Smooth muscle cell (in vitro differentiated cells): ENCODE results near the gene RPS6KB1. TPM values are rescaled to one million over a fixed set of nuclear protein-coding genes. Genes with fewer than 3 reads are reported as not detected.

Experiments
- DNase-seq: peaks from one replicate; lab custom pipeline; 2025; ENCODE audit not compliant: unreplicated experiment; lab: John Stamatoyannopoulos, UW
- H2AFZ ChIP-seq: fragments of 200-600 bp; sonication (generic); 2 replicates; pipeline ENCODE4 v1.6.0; 2016; ENCODE audit warnings: antibody characterized with exemption, low read depth, mild to moderate bottlenecking
- H3F3A ChIP-seq: fragments of 200-600 bp; sonication (generic); 2 replicates; pipeline ENCODE4 v1.6.0; 2017; ENCODE audit warnings: antibody characterized with exemption, low read depth
- H3K27ac ChIP-seq: fragments of 200-600 bp; sonication (generic); 2 replicates; pipeline ENCODE4 v1.5.1; 2016; ENCODE audit warnings: low read depth, mild to moderate bottlenecking
- H3K27me3 ChIP-seq: fragments of 200-600 bp; sonication (generic); 2 replicates; pipeline ENCODE4 v1.6.1; 2016; ENCODE audit warnings: low read depth, mild to moderate bottlenecking
- H3K36me3 ChIP-seq: fragments of 200-600 bp; sonication (generic); 2 replicates; pipeline ENCODE4 v1.5.1; 2016; ENCODE audit warnings: low read depth
- H3K4me1 ChIP-seq: fragments of 200-600 bp; sonication (generic); 2 replicates; pipeline ENCODE4 v1.5.1; 2016; ENCODE audit warnings: low read depth
- H3K4me2 ChIP-seq: fragments of 200-600 bp; sonication (generic); 2 replicates; pipeline ENCODE4 v1.6.0; 2016; ENCODE audit warnings: mild to moderate bottlenecking
- H3K4me3 ChIP-seq: fragments of 200-600 bp; sonication (generic); 2 replicates; pipeline ENCODE4 v1.5.1; 2016; ENCODE audit warnings: mild to moderate bottlenecking
- H3K79me2 ChIP-seq: fragments of 200-600 bp; sonication (generic); 2 replicates; pipeline ENCODE4 v1.6.0; 2016; ENCODE audit warnings: low read depth, mild to moderate bottlenecking
- H3K9ac ChIP-seq: fragments of 200-600 bp; sonication (generic); 2 replicates; pipeline ENCODE4 v1.6.0; 2016; ENCODE audit warnings: low read depth
- H3K9me3 ChIP-seq: fragments of 200-600 bp; sonication (generic); replicated peaks from 2 replicates; pipeline ENCODE4 v1.5.1; 2016; ENCODE audit warnings: low read depth
- H4K20me1 ChIP-seq: fragments of 200-600 bp; sonication (generic); 2 replicates; pipeline ENCODE4 v1.6.0; 2016; ENCODE audit warnings: low read depth
- WGBS: methylation state at CpG from one replicate; pipeline ENCODE4 v1.1.7; 2016; ENCODE audit warnings: low lambda C conversion rate; 5-methylcytosine and 5-hydroxymethylcytosine counted together
- polyA plus RNA-seq: library from polyadenylated mRNA; unstranded; fragments of >200 nt; fragmentation: Nextera tagmentation; extraction: Ambion mirVana; gene quantifications from 2 replicates; pipeline ENCODE4 v1.2.1, GENCODE V29; 2016
- total RNA-seq: library from RNA; depleted of rRNA; stranded (reverse); fragments of >200 nt; gene quantifications from 2 replicates; pipeline ENCODE4 v1.2.3, GENCODE V29; 2014
- TF ChIP-seq, protein P1 (sequence below): fragments of 200-600 bp; sonication (generic); IDR thresholded peaks from 2 replicates; pipeline ENCODE4 v1.5.1; 2017; ENCODE audit warnings: borderline replicate concordance, mild to moderate bottlenecking, antibody characterized with exemption; ENCODE audit not compliant: insufficient read depth, poor library complexity, severe bottlenecking

RPS6KB1 gene
- 20.1 and 20.8 TPM in 2 replicates for total RNA-seq
- polyA plus RNA-seq = 19.0 and 22.3 TPM in 2 replicates

DNA sequence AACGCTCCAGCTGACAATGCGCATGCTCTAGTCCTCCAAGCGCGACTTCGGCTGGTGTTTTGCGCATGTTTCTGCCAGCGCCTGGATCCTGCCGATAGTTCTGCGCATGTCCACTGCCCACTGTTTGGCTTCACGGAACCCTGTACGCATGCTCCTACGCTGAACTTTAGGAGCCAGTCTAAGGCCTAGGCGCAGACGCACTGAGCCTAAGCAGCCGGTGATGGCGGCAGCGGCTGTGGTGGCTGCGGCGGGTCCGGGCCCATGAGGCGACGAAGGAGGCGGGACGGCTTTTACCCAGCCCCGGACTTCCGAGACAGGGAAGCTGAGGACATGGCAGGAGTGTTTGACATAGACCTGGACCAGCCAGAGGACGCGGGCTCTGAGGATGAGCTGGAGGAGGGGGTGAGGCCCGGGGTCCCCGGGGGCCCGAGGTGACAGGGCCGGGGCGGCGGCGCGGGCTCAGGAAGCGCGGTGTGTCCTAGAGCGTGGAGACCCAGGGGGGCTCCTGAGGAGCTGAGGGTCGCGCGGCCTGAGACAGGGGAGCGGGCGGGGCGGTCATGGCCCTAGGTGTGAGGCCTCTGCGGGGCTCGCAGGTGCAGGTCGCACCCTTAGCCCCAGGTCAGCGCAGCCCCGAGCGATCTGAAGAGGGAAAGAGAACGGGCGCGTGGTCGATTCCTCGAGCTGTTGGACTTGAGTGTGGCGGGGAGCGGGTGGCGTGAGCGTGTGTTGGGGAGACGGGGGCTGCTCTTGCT is at the start of gene RPS6KB1, which contains the start of gene TUBD1:
TSS of gene RPS6KB1 (plus strand) at position 198 of the 752 bp plus-strand sequence. CDS start at position 262, 64 bp downstream.
TSS of gene TUBD1 (minus strand) at position 20 of the 752 bp plus-strand sequence. CDS start 1,941 bp downstream, outside the sequence.
- no peaks in the 10 kb centered on the region for H3F3A ChIP-seq
- H3K4me1 ChIP-seq = peaks cover 13% of the 10 kb centered on the region
- H3K27ac ChIP-seq = peak within 1 kb of the TSS; percentile 61
- peaks cover 28% of the 10 kb centered on the region for H4K20me1 ChIP-seq
- H3K27me3 ChIP-seq = no peaks in the 10 kb centered on the region
- H3K79me2 ChIP-seq = peaks cover 71% of the 10 kb centered on the region
- no peaks in the 10 kb centered on the region for H3K36me3 ChIP-seq
- H3K4me3 ChIP-seq = peak within 1 kb of the TSS; percentile 74
- H3K4me2 ChIP-seq = peak within 1 kb of the TSS; percentile 87
- under 1% methylated on average over 46 of the region's 61 CpGs for WGBS
- TF ChIP-seq, protein P1, sequence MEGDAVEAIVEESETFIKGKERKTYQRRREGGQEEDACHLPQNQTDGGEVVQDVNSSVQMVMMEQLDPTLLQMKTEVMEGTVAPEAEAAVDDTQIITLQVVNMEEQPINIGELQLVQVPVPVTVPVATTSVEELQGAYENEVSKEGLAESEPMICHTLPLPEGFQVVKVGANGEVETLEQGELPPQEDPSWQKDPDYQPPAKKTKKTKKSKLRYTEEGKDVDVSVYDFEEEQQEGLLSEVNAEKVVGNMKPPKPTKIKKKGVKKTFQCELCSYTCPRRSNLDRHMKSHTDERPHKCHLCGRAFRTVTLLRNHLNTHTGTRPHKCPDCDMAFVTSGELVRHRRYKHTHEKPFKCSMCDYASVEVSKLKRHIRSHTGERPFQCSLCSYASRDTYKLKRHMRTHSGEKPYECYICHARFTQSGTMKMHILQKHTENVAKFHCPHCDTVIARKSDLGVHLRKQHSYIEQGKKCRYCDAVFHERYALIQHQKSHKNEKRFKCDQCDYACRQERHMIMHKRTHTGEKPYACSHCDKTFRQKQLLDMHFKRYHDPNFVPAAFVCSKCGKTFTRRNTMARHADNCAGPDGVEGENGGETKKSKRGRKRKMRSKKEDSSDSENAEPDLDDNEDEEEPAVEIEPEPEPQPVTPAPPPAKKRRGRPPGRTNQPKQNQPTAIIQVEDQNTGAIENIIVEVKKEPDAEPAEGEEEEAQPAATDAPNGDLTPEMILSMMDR = no peak
- H3K9ac ChIP-seq = peak within 1 kb of the TSS; percentile 72
- peak; percentile 82 for DNase-seq
- H2AFZ ChIP-seq = peak within 1 kb of the TSS; percentile 96
- H3K9me3 ChIP-seq = no peaks in the 10 kb centered on the region

DNA sequence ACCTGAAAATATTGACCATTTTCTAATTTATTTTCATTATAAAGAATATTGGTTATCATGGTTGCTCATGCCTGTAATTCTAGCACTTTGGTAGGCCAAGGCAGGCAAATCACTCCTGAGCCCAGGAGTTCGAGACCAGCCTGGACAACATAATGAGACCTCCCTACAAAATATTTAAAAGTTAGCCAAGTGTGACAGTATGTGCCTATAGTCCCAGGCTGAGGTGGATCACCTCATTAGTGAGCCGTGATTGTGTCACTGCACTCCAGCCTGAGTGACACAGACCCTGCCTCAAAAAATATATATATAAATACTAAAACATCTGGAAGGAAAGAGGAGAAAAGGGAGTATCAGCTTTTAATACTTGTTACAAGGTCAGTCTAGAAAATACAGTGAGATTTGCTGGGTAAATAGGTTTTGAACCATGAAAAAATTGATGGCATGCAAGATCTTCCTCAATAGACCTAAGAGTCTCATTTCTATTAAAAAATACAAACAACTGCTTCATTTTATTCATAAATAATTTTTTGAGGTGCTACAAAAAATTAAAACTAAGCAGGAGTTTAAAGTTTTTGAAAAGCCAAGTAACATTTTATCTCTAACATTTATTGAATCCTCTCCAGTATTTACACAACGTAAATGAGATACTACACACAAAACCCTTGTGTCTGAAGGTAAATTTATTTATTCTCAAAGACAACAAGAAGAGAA is 47.9 kb upstream of the RPS6KB1 start:
- peaks cover 43% of the 10 kb centered on the region for H3F3A ChIP-seq
- H3K9ac ChIP-seq = no peak overlapping the region
- DNase-seq = no peak
- WGBS = 70% methylated on average over 3 of the region's 3 CpGs
- H3K27ac ChIP-seq = peak overlapping the region; percentile 100
- peaks cover 13% of the 10 kb centered on the region for H3K36me3 ChIP-seq
- peak overlapping the region; percentile 2 for H3K4me2 ChIP-seq
- TF ChIP-seq, protein P1 = no peak
- no peaks in the 10 kb centered on the region for H3K9me3 ChIP-seq
- H3K79me2 ChIP-seq = peaks cover 19% of the 10 kb centered on the region
- H2AFZ ChIP-seq = no peak overlapping the region
- H3K4me3 ChIP-seq = no peak overlapping the region
- H3K4me1 ChIP-seq = peaks cover 11% of the 10 kb centered on the region
- H4K20me1 ChIP-seq = peaks cover 33% of the 10 kb centered on the region
- H3K27me3 ChIP-seq = no peaks in the 10 kb centered on the region

DNA sequence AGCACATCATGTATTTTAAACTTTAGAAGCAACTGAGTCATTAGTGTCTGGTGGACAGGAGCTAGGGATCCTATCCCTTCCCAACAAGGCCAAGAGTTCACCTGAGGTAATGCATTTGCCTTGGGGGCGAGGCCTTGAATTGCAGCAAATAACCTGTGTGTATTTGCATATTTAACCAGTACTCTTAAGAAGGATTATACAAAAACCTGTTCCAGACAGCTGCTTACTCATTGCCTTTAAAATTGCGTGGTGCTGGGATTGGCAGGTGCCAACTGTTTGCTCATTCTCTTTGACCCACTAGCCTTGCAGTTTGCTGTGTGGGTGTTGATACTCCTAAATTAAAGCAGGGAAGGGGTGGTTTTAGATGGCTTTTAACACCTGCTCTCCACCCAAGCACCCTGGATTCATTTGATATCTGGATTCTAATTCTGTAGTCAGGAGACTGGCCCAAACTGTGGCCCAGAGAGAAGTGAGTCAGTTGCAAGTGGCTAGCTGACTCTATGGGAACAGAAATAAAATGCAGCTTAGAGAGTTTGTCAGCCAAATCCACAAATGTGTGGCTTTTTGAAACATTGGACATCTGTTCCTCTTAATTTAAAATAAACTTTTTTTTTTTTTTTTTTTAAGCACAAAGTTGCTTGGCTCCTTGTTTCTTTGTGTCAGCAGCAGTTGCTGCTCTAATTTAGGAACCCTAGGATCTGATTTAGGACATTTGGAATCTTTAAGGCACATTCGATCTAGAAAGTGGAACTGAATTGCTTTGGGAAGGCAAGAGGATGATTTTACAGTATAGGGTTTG is 47.1 kb upstream of the RPS6KB1 start:
- no peak overlapping the region for H3K4me3 ChIP-seq
- H3K27ac ChIP-seq = peak overlapping the region; percentile 100
- peak overlapping the region; percentile 34 for H3K4me2 ChIP-seq
- no peaks in the 10 kb centered on the region for H3K9me3 ChIP-seq
- H3K4me1 ChIP-seq = peaks cover 6% of the 10 kb centered on the region
- peaks cover 25% of the 10 kb centered on the region for H4K20me1 ChIP-seq
- H3K9ac ChIP-seq = peak overlapping the region; percentile 74
- peaks cover 11% of the 10 kb centered on the region for H3K79me2 ChIP-seq
- no peak for DNase-seq
- peaks cover 5% of the 10 kb centered on the region for H3K36me3 ChIP-seq
- peaks cover 38% of the 10 kb centered on the region for H3F3A ChIP-seq
- 46% methylated on average over 3 of the region's 3 CpGs for WGBS
- H2AFZ ChIP-seq = no peak overlapping the region
- TF ChIP-seq, protein P1 = no peak
- H3K27me3 ChIP-seq = no peaks in the 10 kb centered on the region
